Measurements from ENCODE around the gene SEC24B.

DNA sequence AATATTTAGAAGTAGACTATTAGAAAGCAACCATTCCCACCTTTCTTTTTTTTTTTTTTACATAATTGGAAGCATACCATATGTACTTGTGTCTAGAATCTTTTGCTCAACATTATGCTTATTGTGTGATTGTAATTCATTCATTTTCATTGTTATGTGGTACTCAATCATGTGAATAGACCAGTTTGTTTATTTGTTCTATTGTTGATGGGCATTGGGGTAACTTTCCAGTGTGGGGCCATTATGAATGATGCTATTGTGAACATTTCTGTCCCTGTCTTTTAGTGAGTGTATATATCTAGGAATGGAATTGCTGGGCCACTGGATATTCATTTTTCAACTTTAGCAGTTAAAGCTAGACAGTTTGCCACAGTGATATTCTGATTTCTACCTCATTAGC, 63.9 kb downstream of the SEC24B start:
- TF ChIP-seq, protein P1, sequence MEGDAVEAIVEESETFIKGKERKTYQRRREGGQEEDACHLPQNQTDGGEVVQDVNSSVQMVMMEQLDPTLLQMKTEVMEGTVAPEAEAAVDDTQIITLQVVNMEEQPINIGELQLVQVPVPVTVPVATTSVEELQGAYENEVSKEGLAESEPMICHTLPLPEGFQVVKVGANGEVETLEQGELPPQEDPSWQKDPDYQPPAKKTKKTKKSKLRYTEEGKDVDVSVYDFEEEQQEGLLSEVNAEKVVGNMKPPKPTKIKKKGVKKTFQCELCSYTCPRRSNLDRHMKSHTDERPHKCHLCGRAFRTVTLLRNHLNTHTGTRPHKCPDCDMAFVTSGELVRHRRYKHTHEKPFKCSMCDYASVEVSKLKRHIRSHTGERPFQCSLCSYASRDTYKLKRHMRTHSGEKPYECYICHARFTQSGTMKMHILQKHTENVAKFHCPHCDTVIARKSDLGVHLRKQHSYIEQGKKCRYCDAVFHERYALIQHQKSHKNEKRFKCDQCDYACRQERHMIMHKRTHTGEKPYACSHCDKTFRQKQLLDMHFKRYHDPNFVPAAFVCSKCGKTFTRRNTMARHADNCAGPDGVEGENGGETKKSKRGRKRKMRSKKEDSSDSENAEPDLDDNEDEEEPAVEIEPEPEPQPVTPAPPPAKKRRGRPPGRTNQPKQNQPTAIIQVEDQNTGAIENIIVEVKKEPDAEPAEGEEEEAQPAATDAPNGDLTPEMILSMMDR (IDR thresholded peaks at IDR 0.05) = no peak
- TF ChIP-seq POLR2A (IDR thresholded peaks at IDR 0.05) = no peak

Measured in esophagus squamous epithelium (tissue), 4 donors.